Measurements from ENCODE around the gene GRM5. TPM values are rescaled to one million over a fixed set of nuclear protein-coding genes. Genes with fewer than 3 reads are reported as not detected.

Gene GRM5
- total RNA-seq, 4 donors from 2014 or later, result 0.81 TPM; not detected in 3

DNA sequence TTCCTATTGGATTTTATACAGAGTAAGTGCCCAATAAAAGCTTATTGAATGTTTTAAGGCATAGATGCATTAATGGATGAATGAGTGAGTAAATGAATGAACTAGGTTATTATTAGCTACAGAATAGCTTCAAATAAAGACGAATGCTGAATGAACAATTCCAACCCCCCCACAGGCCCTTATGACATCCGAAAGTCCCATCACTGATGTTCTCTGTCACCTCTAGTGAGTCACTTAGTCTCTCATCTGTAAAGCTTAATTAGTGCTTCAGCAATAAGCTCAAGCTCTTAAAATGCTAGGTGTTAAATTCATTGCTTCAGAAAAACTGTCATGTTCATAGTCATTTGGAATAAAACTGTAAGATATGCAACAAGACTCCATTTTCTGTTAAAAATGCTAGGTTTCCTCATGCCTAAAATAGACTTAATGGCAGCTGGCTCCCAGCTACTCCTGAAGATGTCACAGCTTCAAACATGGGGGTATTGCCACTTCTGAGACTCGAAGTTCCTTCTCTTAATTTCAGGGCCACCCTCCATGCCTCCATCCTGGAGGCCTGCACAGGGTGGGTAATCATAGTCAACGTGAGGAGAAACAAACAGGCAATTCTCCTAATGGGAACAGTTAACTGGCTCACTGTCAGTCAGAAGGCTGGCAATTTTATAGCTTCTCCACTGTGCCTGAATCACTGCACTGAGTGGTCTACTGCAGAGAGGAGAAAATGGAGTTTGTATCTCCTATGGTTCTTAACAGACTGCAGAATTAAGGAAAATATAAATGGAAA, 373.3 kb downstream of the GRM5 start:
- TF ChIP-seq CTCF (IDR thresholded peaks at IDR 0.05) (no peak), POLR2A (IDR thresholded peaks at IDR 0.05) (no peak)
- Histone ChIP-seq H3K4me1 (no peaks in the 10 kb centered on the region), H3K4me3 (replicated peaks in 1 of 3) (no peak overlapping the region), H3K36me3 (no peaks in the 10 kb centered on the region), H3K27me3 (no peaks in the 10 kb centered on the region), H3K27ac (no peak overlapping the region), H3K9me3 (no peaks in the 10 kb centered on the region)
- intact Hi-C loops (cut with DNase I), result no loop called here
- WGBS, 2 donors, result 70 to 76% methylated on average over 4 of the region's 4 CpGs
- DNase-seq, result no peak

DNA sequence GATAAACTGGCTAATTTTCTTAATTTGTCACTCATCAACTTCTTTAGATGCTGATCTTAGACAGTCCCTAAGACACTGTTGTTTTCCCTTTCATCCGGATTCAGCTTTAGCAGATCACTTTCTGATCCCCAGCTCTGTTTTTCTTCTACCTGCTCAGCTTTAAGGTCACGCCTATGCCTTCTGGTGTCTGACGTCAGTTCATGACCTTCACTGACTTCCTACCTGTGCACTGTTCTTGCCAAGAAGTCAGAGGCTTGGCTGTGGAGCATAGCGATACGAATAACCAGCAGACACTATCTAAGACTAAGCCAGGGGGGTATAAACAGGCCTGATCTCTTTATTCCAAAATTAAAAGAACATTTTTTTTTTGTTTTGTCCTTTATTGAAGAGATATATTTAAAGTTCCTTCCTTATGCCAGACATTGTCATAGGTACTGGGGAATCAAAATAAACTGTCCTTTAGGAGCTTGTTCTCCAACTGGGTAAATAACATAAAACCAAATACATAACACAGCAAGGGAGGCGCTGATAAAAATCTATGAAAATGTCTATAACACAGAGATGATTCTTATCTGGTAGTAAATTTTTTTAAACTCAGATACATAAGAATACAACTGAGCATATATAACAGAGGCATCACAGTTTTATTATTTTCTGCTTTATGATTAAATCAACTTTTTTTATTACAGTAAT, 376.1 kb downstream of the GRM5 start:
- intact Hi-C loops (cut with DNase I), result no loop called here
- TF ChIP-seq POLR2A (IDR thresholded peaks at IDR 0.05), result no peak
- TF ChIP-seq CTCF (IDR thresholded peaks at IDR 0.05), result no peak
- peak in 1 of 2 donors; percentile 3 for DNase-seq
- H3K27me3 ChIP-seq, result no peaks in the 10 kb centered on the region
- no peak overlapping the region for H3K27ac ChIP-seq
- H3K4me3 ChIP-seq (replicated peaks in 1 of 3), result no peak overlapping the region
- no peaks in the 10 kb centered on the region for H3K9me3 ChIP-seq
- no peaks in the 10 kb centered on the region for H3K4me1 ChIP-seq
- WGBS, 2 donors, result 65 to 69% methylated on average over 6 of the region's 6 CpGs
- no peaks in the 10 kb centered on the region for H3K36me3 ChIP-seq

DNA sequence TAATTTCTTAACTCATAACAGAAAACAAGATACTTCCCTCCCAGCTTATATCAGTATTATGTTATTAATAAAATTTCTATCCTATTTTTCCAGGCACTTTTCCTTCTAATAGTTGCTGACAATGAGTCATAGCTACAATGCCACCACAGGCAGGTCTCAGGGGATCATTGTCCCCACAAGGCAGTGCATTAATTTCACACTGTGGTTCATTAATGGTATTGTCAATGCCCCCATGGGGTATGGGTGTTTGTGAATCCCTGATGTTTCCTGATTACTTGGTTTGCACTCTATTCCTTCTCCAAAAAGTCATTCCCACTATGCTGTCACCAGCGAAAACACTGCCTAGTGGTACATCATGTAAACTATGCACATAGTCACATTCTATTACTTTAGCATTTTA, 382.8 kb downstream of the GRM5 start:
- H3K4me3 ChIP-seq (replicated peaks in 1 of 3), result no peak overlapping the region
- no peak for DNase-seq
- intact Hi-C loops (cut with DNase I), result no loop called here
- no peaks in the 10 kb centered on the region for H3K27me3 ChIP-seq
- no peaks in the 10 kb centered on the region for H3K4me1 ChIP-seq
- H3K9me3 ChIP-seq, result no peaks in the 10 kb centered on the region
- no peak overlapping the region for H3K27ac ChIP-seq
- no peaks in the 10 kb centered on the region for H3K36me3 ChIP-seq
- no peak for TF ChIP-seq POLR2A (IDR thresholded peaks at IDR 0.05)
- TF ChIP-seq CTCF (IDR thresholded peaks at IDR 0.05), result no peak
- 74 to 89% methylated on average over 1 of the region's 1 CpG for WGBS, 2 donors

- Histone ChIP-seq H3K4me3 (replicated peaks in 1 of 3) (no peak overlapping the region), H3K27me3 (no peaks in the 10 kb centered on the region), H3K4me1 (no peaks in the 10 kb centered on the region), H3K9me3 (no peaks in the 10 kb centered on the region), H3K36me3 (no peaks in the 10 kb centered on the region), H3K27ac (no peak overlapping the region)
- DNase-seq, result no peak
- TF ChIP-seq POLR2A (IDR thresholded peaks at IDR 0.05), result no peak
- TF ChIP-seq CTCF (IDR thresholded peaks at IDR 0.05), result no peak
- WGBS, 2 donors, result 96 to 100% methylated on average over 1 of the region's 1 CpG
- intact Hi-C loops (cut with DNase I), result no loop called here
Observed at GRCh38 chr11:88680806-88681205, 385.0 kb downstream of the GRM5 start.

DNA sequence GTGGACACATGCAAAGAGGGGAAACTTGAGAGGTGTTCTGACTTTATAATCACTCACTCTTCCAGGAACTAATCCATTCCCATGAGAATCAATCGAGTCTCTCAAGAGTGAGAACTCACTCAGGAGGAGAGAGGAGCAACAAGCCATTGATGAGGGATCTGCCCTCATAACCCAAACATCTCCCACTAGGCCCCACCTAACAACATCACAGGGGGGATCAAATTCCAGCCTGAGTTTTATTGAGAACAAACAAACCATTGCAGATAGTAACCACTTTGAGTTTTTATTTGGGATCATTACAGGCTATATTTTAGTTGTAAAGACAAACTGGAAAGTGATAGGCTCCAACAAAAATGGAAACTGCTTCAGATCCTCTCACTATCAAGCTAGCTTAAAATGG, 399.4 kb downstream of the GRM5 start:
- intact Hi-C loops (cut with DNase I), result no loop called here
- no peak for DNase-seq
- Histone ChIP-seq H3K27ac (no peak overlapping the region), H3K4me3 (replicated peaks in 1 of 3) (no peak overlapping the region), H3K36me3 (no peaks in the 10 kb centered on the region), H3K9me3 (no peaks in the 10 kb centered on the region), H3K27me3 (no peaks in the 10 kb centered on the region), H3K4me1 (no peaks in the 10 kb centered on the region)
- TF ChIP-seq POLR2A (IDR thresholded peaks at IDR 0.05) (no peak), CTCF (IDR thresholded peaks at IDR 0.05) (no peak)
- 40 to 74% methylated on average over 1 of the region's 1 CpG for WGBS, 2 donors

Measured in thyroid gland (tissue), 4 donors.